ENCODE measurements around the gene SLC25A27. TPM values are rescaled to one million over a fixed set of nuclear protein-coding genes. Genes with fewer than 3 reads are reported as not detected.

The SLC25A27 gene
- total and polyA plus RNA-seq, 2 experiments from 2014 or later, result 8.5 to 16.2 TPM

- H3K36me3 Mint-ChIP-seq (ENCODE audit: low read depth), result no peaks in the 10 kb centered on the region
Measured at GRCh38 chr6:46618726-46619125, 34.0 kb upstream of the SLC25A27 start.

More at GRCh38 chr6:46618726-46619125, 34.0 kb upstream of the SLC25A27 start:
- Histone ChIP-seq H3K4me1 (ENCODE audit: insufficient read depth) (no peaks in the 10 kb centered on the region), H2AFZ (no peak overlapping the region), H3F3A (replicated peaks; ENCODE audit: low read depth) (no peaks in the 10 kb centered on the region), H3K4me3 (no peak overlapping the region), H3K4me2 (no peak overlapping the region), H3K79me2 (replicated peaks; ENCODE audit: insufficient read depth) (no peaks in the 10 kb centered on the region), H3K9me2 (ENCODE audit: insufficient read depth) (no peaks in the 10 kb centered on the region), H3K36me3 (ENCODE audit: insufficient read depth) (no peaks in the 10 kb centered on the region), H3K27ac (ENCODE audit: low read depth) (no peak overlapping the region), H4K20me1 (replicated peaks; ENCODE audit: insufficient read depth) (no peaks in the 10 kb centered on the region), H3K27me3 (ENCODE audit: insufficient read depth) (no peaks in the 10 kb centered on the region)
- Mint-ChIP-seq H3K27me3 (ENCODE audit: insufficient read depth, low read depth, poor library complexity) (peaks cover 2% of the 10 kb centered on the region), H3K4me1 (no peaks in the 10 kb centered on the region), H3K27ac (no peak overlapping the region), H3K4me3 (no peak overlapping the region), H3K9me3 (no peaks in the 10 kb centered on the region)
- ATAC-seq, result no peak
- TF ChIP-seq POLR2AphosphoS5 (IDR thresholded peaks at IDR 0.05; ENCODE audit: low read depth) (no peak), JUNB (IDR thresholded peaks at IDR 0.05; ENCODE audit: unreplicated experiment) (no peak), ZNF331 (CRISPR knock-in tag; IDR thresholded peaks at IDR 0.05; ENCODE audit: low read depth) (no peak), ZNF114 (CRISPR knock-in tag; IDR thresholded peaks at IDR 0.05) (no peak), CREB1 (CRISPR knock-in tag; IDR thresholded peaks at IDR 0.05; ENCODE audit: low read depth) (no peak), NANOG (IDR thresholded peaks at IDR 0.05; ENCODE audit: borderline replicate concordance) (no peak), STAT1 (IDR thresholded peaks at IDR 0.05; ENCODE audit: unreplicated experiment) (no peak), EZH2 (IDR thresholded peaks at IDR 0.05; ENCODE audit: low read depth, unreplicated experiment) (no peak), ETS1 (IDR thresholded peaks at IDR 0.05) (no peak), REST (IDR thresholded peaks at IDR 0.05; ENCODE audit: unreplicated experiment) (no peak), EZH2phosphoT487 (IDR thresholded peaks at IDR 0.05; ENCODE audit: unreplicated experiment) (no peak)
- TF ChIP-seq, protein P1, sequence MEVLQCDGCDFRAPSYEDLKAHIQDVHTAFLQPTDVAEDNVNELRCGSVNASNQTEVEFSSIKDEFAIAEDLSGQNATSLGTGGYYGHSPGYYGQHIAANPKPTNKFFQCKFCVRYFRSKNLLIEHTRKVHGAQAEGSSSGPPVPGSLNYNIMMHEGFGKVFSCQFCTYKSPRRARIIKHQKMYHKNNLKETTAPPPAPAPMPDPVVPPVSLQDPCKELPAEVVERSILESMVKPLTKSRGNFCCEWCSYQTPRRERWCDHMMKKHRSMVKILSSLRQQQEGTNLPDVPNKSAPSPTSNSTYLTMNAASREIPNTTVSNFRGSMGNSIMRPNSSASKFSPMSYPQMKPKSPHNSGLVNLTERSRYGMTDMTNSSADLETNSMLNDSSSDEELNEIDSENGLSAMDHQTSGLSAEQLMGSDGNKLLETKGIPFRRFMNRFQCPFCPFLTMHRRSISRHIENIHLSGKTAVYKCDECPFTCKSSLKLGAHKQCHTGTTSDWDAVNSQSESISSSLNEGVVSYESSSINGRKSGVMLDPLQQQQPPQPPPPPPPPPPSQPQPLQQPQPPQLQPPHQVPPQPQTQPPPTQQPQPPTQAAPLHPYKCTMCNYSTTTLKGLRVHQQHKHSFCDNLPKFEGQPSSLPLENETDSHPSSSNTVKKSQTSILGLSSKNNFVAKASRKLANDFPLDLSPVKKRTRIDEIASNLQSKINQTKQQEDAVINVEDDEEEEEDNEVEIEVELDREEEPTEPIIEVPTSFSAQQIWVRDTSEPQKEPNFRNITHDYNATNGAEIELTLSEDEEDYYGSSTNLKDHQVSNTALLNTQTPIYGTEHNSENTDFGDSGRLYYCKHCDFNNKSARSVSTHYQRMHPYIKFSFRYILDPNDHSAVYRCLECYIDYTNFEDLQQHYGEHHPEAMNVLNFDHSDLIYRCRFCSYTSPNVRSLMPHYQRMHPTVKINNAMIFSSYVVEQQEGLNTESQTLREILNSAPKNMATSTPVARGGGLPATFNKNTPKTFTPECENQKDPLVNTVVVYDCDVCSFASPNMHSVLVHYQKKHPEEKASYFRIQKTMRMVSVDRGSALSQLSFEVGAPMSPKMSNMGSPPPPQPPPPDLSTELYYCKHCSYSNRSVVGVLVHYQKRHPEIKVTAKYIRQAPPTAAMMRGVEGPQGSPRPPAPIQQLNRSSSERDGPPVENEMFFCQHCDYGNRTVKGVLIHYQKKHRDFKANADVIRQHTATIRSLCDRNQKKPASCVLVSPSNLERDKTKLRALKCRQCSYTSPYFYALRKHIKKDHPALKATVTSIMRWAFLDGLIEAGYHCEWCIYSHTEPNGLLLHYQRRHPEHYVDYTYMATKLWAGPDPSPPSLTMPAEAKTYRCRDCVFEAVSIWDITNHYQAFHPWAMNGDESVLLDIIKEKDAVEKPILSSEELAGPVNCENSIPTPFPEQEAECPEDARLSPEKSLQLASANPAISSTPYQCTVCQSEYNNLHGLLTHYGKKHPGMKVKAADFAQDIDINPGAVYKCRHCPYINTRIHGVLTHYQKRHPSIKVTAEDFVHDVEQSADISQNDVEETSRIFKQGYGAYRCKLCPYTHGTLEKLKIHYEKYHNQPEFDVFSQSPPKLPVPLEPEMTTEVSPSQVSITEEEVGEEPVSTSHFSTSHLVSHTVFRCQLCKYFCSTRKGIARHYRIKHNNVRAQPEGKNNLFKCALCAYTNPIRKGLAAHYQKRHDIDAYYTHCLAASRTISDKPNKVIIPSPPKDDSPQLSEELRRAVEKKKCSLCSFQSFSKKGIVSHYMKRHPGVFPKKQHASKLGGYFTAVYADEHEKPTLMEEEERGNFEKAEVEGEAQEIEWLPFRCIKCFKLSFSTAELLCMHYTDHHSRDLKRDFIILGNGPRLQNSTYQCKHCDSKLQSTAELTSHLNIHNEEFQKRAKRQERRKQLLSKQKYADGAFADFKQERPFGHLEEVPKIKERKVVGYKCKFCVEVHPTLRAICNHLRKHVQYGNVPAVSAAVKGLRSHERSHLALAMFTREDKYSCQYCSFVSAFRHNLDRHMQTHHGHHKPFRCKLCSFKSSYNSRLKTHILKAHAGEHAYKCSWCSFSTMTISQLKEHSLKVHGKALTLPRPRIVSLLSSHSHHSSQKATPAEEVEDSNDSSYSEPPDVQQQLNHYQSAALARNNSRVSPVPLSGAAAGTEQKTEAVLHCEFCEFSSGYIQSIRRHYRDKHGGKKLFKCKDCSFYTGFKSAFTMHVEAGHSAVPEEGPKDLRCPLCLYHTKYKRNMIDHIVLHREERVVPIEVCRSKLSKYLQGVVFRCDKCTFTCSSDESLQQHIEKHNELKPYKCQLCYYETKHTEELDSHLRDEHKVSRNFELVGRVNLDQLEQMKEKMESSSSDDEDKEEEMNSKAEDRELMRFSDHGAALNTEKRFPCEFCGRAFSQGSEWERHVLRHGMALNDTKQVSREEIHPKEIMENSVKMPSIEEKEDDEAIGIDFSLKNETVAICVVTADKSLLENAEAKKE (CRISPR knock-in tag; IDR thresholded peaks at IDR 0.05), result no peak
- TF ChIP-seq, protein P2, sequence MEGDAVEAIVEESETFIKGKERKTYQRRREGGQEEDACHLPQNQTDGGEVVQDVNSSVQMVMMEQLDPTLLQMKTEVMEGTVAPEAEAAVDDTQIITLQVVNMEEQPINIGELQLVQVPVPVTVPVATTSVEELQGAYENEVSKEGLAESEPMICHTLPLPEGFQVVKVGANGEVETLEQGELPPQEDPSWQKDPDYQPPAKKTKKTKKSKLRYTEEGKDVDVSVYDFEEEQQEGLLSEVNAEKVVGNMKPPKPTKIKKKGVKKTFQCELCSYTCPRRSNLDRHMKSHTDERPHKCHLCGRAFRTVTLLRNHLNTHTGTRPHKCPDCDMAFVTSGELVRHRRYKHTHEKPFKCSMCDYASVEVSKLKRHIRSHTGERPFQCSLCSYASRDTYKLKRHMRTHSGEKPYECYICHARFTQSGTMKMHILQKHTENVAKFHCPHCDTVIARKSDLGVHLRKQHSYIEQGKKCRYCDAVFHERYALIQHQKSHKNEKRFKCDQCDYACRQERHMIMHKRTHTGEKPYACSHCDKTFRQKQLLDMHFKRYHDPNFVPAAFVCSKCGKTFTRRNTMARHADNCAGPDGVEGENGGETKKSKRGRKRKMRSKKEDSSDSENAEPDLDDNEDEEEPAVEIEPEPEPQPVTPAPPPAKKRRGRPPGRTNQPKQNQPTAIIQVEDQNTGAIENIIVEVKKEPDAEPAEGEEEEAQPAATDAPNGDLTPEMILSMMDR (conservative IDR thresholded peaks at IDR 0.05; ENCODE audit: low read depth in 2 of 2), result no peak
- no peak for DNase-seq (ENCODE audit: low spot score)

Measured in GM23338 (cell line).